ENCODE data around the gene OLFML2A. TPM values are rescaled to one million over a fixed set of nuclear protein-coding genes. Genes with fewer than 3 reads are reported as not detected.

OLFML2A gene
- total RNA-seq, 1 donor from 2014 or later, result 22.3 TPM

DNA sequence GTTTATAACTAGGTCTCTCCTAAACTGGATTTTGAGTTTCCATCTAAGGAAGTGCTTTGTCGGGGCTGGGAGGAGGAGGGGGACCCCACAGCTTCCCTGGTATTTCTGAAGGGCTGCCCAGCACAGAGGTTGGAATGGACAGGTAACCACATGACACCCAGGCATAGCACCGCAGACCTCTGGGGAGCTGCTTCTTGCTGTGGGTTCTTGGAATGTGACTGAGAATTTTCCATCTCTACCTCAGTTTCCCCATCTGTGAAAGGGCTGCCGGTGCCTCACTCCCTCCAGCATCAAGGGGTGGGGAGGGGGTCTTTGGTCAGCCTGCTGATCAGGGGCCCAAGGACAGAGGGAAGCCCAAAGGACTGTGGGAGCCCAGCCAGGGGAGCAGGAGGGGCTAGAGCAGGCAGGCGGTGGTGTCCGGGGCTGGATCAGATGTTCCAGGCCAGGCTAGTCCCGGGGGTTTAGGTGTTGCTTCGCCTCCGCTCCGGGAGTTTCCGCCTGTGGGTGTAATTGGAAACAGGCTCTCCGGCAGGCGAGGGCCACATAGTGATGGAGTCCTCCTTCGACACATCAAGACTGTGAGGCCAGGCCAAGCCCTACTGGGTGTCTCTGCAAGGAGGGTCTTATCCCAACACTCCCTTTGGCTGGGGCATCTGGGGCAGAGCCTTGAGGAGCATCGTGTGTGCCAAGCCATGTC, 3.3 kb downstream of the OLFML2A start:
- Histone ChIP-seq H3K27ac (peak overlapping the region; percentile 24), H3K27me3 (ENCODE audit: low read depth) (peaks cover 21% of the 10 kb centered on the region), H3K9me3 (no peaks in the 10 kb centered on the region), H3K36me3 (no peaks in the 10 kb centered on the region), H3K4me3 (no peak overlapping the region), H3K4me1 (peaks cover 51% of the 10 kb centered on the region)
- TF ChIP-seq, protein P1, sequence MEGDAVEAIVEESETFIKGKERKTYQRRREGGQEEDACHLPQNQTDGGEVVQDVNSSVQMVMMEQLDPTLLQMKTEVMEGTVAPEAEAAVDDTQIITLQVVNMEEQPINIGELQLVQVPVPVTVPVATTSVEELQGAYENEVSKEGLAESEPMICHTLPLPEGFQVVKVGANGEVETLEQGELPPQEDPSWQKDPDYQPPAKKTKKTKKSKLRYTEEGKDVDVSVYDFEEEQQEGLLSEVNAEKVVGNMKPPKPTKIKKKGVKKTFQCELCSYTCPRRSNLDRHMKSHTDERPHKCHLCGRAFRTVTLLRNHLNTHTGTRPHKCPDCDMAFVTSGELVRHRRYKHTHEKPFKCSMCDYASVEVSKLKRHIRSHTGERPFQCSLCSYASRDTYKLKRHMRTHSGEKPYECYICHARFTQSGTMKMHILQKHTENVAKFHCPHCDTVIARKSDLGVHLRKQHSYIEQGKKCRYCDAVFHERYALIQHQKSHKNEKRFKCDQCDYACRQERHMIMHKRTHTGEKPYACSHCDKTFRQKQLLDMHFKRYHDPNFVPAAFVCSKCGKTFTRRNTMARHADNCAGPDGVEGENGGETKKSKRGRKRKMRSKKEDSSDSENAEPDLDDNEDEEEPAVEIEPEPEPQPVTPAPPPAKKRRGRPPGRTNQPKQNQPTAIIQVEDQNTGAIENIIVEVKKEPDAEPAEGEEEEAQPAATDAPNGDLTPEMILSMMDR (IDR thresholded peaks at IDR 0.05), result no peak
- no peak for DNase-seq
- intact Hi-C loops (cut with DNase I), result no loop called here
- no peak for ATAC-seq

DNA sequence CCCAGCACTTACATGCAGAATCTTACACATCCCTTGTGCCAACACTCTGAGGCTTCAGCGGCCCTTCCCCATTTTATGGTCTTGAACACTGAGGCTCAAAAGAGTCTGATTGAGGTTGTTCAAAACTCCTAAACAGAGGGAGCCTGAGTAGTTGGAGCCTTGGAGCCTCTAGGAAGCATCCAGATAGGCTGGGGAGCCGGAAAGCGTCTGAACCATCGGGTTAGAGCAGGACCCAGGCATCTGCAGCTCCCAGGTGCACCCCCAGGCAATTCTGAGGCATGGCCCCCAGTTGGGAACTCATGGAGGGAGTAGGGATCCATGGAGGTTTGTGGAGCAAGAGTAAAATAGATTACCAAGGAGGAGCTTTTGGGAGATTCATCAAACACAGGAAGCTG, 3.8 kb downstream of the OLFML2A start:
- H3K27ac ChIP-seq, result no peak overlapping the region
- TF ChIP-seq, protein P1 (IDR thresholded peaks at IDR 0.05), result no peak
- no peaks in the 10 kb centered on the region for H3K9me3 ChIP-seq
- H3K36me3 ChIP-seq, result no peaks in the 10 kb centered on the region
- no peak for ATAC-seq
- peaks cover 15% of the 10 kb centered on the region for H3K27me3 ChIP-seq (ENCODE audit: low read depth)
- intact Hi-C loops (cut with DNase I), result no loop called here
- no peak for DNase-seq
- H3K4me1 ChIP-seq, result peaks cover 51% of the 10 kb centered on the region
- no peak overlapping the region for H3K4me3 ChIP-seq

DNA sequence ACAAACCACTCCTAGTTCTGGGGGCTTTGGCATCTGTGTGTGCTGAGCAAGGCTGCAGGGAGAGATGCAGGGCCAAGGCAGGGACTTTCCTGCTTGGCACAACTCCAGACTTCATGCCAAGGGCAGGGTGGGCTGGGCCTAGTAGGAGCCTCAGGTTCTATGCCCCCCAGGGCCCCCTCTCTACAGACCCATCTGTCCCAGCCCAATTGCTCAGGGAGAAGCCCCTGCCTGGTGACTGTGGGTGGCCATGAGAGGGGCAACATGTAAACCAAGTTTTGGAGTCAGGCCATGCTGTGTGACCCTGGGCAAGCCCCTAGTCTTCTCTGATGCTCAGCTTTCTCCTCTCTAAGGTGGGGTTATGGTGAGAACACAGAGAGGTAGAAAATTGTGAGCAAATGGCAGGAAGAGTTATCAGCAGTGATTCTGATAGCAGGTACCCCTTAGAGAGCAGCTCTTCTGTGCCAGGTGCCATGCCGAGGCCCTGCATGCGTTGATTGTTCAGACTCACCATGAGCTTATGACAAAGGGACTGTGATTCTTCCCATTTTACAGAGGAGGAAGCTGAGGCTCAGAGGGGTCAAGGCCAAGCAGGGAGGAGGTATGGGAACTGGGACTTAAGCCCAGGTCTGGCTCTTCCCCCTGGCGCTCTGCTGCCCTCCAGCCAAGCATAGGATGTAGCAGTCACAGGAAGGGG, 5.2 kb downstream of the OLFML2A start:
- TF ChIP-seq, protein P1 (IDR thresholded peaks at IDR 0.05), result no peak
- Histone ChIP-seq H3K27ac (peak overlapping the region; percentile 36), H3K4me1 (peaks cover 41% of the 10 kb centered on the region), H3K27me3 (ENCODE audit: low read depth) (peaks cover 4% of the 10 kb centered on the region), H3K4me3 (no peak overlapping the region), H3K36me3 (no peaks in the 10 kb centered on the region), H3K9me3 (no peaks in the 10 kb centered on the region)
- ATAC-seq (no peak), DNase-seq (no peak)
- intact Hi-C loops (cut with DNase I), result no loop called here

DNA sequence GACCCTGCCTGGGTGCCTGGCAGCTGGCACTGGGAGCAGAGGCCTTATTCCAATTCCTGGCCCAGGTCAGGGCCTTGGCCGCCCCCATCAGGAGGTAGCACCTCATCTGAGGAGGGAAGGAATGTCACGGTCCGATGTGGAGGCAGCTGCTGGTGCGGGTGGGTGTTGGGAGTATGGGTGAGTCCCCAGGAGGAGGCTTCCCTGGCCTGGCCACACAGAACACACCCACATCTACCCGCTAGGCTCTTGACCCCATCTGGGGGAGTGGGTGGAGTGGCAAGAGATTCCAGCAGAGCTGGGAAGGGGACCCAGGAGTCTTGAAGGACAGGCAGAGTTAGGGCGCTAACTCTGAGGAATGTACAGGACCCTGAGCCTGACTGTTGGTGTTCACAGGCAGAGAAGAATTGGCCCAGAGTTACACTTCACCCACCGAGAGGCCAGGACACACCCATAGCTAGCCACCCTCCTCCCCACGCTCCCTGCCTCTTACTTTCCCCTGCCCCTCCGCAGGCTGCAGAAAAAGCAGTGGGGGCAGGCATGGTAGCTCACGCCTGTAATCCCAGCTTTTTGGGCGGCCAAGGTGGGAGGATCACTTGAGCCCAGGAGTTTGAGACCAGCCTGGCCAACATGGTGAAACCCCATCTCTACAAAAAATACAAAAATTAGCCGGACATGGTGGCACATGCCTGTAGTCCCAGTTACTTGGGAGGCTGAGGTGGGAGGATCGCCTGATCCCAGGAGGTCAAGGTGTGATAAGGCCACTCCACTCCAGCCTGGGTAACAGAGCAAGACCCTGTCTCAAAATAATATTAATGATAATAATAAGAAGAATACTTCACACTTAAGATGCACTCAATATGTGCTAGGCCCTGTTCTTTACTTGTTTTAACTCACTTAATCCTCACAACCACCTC, 6.0 kb downstream of the OLFML2A start:
- ATAC-seq, result peak in 1 of 2 donors; percentile 16

DNA sequence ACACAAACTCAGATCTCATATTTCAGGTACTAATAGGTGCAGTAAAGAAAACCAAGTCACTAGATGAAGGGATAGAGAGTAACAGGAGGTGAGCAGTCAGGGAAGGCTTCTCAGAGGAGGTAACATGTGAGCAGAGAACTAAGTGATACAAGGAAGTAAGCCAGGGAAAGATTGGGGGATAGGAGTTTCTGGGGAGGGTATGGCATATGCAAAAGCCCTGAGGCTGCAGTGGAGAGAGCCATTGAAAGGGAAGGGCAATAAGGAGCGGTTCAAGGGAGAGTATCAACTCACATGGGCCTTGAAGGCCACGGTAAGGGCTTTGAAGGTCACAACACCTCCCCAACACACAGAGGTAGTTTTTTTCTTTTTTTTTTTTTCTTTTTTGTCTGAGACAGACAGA, 6.9 kb downstream of the OLFML2A start:
- peaks cover 36% of the 10 kb centered on the region for H3K4me1 ChIP-seq
- no peak overlapping the region for H3K4me3 ChIP-seq
- TF ChIP-seq, protein P1 (IDR thresholded peaks at IDR 0.05), result no peak
- H3K27me3 ChIP-seq (ENCODE audit: low read depth), result no peaks in the 10 kb centered on the region
- intact Hi-C loops (cut with DNase I), result no loop called here
- DNase-seq, result no peak
- H3K9me3 ChIP-seq, result no peaks in the 10 kb centered on the region
- no peak for ATAC-seq
- H3K27ac ChIP-seq, result peak overlapping the region; percentile 44
- no peaks in the 10 kb centered on the region for H3K36me3 ChIP-seq

More for the DNA sequence above, 6.0 kb downstream of the OLFML2A start:
- H3K9me3 ChIP-seq, result no peaks in the 10 kb centered on the region
- peak overlapping the region; percentile 36 for H3K27ac ChIP-seq
- H3K4me3 ChIP-seq, result no peak overlapping the region
- intact Hi-C loops (cut with DNase I), result no loop called here
- H3K27me3 ChIP-seq (ENCODE audit: low read depth), result no peaks in the 10 kb centered on the region
- peaks cover 41% of the 10 kb centered on the region for H3K4me1 ChIP-seq
- no peak for DNase-seq
- no peaks in the 10 kb centered on the region for H3K36me3 ChIP-seq
- TF ChIP-seq, protein P1 (IDR thresholded peaks at IDR 0.05), result no peak
